ENCODE measurements around the gene CACUL1. TPM values are rescaled to one million over a fixed set of nuclear protein-coding genes. Genes with fewer than 3 reads are reported as not detected.

The CACUL1 gene
- total RNA-seq, 1 experiment from 2014 or later = 24.8 TPM

DNA sequence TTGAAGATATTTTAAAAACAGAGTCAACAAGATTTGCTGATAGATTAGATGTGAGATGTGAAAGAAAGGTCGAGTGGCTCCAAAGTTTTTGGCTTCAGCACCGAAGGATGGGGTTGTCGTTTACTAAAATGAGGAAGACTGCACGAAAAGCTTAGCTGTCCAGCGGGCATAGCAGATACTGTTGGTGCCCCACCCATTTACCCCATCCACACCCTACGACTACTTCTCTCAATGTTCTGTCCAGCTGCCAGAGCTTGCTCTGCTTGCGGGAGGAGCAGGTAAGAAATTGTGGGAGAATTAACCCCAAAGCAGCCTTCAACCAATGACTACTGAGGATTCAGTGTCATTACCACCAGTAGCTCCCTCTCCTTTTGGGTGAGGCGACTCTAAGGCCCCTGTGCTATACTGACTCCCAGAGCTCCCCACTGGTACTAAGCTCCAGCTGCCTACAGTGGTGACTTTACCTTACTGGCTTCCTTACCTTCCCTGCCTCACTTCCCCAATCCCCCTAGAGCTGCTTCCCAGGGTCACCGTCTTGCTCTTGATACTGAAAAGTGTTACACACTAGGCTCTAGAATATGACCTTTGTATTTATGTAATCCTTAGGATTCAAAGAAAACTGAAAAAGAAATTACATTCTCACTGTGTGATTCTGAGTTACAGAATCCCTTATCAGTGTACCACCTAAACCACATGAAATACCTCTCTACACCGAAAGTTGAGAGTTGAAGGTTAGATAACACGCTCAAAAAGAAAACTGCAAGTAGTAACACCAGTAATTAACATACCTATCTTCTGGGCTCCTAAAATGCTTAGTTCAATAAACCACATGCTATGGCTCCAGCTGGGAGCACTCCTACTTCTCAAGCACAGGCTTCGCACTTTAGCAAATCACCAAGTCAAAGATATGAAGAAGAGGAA lies 22.3 kb downstream of the CACUL1 start:
- DNase-seq (ENCODE audit: low read depth) = no peak

DNA sequence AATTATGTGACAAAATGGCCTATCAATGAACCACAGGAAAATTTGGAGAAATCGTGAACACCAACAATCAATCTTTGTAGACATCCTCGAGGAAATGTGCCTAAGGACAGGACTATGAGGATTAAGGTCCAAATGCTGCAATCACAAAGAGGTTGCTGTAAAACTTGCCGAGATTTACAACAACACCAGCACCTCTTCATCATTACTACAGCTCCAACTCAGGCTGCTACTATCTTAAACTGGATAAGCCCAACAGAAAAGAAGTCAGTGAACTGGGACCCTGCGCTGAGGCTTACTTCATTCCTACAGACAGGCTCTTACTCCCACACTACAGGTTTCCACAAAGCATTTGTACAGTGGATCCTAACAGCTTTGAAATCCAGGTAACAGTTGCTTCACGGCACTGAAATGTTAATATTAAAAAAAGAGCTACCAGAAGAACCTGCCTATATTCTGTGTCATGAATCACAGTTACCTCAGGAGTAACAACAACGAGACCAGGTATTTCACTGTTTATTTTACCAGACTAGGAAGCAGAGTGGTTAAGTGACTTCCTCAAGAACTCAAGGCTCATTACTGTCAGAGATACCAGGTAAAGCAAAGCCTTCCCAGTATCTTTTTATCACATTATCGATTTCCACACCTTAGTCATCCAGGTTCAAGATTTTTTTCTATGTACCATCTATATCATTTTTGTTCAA lies 23.9 kb downstream of the CACUL1 start:
- no peak for DNase-seq (ENCODE audit: low read depth)

DNA sequence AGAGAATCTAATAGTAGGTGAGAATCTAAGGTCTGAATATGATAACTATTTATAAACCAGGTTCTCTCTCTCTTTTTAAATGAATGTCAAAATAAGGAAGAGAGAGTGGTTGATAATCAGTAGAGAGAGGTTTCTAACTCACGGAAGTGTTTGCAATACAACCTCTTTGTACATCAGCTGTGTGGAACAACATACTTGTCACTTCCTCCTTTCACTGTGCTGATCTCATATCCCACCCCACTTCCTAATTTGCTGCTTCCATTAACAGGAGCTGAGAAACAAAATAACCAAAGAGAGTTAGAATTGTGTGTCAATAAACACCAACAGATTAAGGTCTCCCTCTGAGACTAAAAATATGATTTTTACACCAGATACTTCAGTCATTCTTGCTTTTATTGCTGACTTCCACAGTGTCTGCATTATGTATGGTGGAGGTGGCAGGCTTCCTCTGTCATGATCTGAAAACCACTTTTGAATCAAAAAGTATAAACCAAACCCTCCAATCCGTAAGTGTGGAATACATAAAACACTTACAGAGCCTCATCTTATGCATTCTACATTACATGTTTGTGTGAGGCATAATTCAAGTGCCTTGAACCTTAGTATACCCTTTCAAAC lies 25.0 kb downstream of the CACUL1 start:
- no peak for DNase-seq (ENCODE audit: low read depth)

DNA sequence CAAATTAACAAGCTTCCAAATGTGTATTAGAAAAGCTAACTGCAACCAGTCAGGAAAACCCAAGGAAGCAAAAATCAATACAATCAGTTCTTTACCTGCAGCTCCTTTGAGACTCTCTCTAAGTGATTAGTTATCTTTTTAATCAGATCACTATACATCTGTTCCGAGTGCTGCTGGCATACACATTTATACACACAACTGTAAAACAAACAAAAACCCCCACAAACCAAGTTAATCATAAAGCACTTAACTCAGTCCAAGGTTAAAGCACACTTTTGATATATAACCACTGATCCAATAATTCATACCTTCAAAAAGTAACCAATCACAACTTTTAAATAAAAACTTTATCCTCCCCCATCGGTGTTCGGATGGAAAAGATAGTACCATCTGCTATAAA lies 25.6 kb downstream of the CACUL1 start:
- no peak for DNase-seq (ENCODE audit: low read depth)

DNA sequence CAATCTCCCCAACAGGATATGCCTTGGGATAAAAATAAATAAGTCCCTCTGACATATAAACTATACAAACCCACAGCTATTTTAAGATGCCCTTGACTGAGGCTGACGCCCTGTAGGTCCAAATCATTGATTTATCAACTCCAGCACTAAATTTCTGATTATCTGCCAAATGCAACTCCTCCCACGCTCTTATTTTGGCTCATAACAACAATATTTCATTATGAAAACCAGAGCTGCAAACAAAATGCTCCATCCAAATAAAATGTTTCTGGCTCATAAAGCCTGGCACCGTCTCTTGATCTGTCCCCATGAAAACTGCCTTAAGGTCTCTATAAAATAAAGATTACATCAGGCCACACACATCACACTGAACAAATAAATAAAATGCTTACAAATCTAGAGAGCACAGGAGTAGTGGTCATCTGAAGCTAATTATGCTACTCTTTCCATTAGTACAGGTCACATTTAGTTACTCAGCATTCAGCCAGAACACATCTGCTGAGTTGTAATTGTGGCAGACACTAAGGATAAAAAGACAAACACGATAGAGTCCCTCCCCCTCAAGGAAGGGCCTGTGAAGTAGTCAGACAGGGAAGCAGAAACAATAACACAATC lies 28.8 kb downstream of the CACUL1 start:
- no peak for DNase-seq (ENCODE audit: low read depth)

DNA sequence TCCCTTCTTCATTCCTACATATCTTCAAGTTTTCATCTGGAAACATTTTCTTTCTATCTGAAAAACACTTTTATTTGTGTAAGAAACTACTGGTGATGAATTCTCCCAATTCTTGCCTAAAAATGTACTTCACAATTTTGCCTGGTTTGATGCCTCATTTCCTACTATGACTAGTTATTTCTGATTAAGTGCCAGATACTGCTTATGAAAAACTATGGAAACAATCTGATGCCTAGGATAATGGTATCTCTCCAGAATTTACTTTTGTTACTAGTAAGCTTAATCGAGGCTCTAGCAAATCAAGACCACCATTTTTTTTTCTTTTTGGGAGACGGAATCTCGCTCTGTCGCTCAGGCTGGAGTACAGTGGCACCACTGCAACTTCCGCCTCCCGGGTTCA lies 31.3 kb downstream of the CACUL1 start:
- DNase-seq (ENCODE audit: low read depth) = peak; percentile 14

DNA sequence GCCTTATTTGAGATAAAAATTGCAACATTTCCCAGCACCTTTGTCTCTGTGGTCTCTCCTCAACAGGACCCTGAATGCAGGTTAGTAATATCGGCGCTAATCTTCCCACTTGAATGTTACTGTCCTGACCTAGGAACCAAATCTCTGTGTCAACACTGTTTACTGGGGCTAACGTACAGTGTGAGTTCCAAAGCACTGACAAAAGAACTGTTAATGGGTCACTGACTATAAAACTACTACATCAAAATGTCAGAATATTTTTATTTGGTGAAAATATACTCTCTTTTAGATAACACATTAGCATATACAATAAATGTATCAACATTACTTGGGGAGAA lies 33.3 kb downstream of the CACUL1 start:
- no peak for DNase-seq (ENCODE audit: low read depth)

DNA sequence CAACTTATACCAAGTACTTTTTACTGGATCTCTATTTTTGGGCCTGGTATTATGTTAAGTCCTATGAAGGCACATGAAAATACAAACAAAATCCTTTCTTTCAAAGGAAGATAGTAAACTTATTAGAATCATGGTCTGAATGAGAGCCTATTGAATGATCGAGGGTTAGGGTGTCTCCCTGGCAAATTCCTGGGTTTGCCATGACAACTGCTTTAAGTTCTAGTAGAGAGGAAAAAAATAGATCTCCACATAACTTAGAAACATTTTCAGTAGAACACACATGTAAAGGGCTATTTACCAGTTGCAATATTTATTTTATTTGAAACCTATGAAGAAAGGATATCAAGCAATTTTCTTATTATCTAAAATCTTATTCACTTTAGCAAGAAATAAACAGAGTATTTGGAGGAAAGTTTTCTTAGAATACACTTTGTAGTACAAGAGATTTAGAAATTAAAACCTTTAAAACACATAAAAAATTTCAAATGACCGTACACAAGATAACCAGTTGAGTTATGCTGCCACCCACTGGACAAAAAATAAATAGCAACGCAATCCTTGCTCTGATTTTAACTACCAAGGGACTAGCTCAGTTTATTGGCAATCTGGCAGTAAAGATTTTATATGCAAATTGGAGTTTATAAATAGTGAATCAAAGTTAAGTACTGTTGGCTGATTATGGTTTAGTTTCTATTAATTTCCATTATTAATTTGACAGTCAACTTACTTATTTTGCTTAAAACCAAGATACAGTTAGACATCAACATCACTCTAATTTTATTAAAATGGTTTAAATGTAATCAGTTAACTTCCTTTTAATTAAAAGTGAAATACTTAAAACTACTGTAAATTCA lies 33.9 kb downstream of the CACUL1 start:
- peak; percentile 46 for DNase-seq (ENCODE audit: low read depth)

DNA sequence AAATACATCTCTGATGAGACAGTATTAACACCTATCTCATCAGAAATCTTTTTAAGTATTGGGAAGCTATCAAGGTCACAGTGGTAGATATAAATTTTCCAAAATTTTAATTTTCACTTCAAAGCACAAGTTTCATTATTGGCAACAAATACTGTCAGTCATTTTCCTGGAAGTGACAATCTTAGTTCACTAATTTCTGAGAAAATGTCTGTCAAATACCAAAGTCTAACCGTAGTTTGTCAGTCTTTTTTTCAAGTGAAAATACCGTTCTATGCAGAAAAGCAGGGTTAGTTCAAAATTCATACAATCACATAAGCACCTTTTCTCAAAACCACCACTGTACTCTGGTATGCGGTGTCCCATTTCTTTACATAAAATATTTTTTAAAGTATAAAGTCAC lies 40.4 kb downstream of the CACUL1 start:
- no peak for DNase-seq (ENCODE audit: low read depth)

DNA sequence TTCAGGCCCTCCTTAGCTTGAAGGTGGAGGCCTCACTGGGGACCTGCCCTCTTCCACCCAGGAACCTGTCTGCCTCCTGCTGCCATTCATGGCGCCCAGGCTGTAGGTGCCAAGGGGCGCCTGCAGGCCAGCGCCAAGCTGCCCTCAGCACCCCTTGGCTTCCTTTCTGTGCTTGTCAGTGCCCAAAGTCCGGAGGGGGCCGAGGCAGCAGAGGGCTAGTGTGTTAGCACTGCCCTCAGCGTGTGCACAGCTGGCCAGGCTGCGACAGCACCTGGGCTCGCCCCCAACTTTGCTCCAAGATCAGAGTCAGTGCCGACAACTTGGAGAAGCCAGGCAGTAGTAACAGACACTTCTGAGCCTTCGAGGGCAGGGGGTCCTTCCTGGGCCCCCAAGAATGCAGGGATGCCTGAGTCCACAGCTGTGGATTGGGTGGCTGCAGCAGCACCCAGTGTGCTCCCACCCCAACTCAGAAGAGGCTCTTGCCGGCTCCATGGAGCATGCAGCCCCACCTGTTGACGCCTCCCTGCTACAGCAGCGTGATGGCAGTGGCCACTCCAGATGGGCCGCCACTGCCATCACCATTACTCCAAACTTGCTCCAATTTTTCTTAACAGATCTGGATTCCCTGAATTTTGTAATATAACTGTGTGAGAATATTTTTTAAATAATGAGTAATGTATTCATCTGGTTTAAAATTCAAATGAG lies 41.7 kb downstream of the CACUL1 start:
- DNase-seq (ENCODE audit: low read depth) = no peak

DNA sequence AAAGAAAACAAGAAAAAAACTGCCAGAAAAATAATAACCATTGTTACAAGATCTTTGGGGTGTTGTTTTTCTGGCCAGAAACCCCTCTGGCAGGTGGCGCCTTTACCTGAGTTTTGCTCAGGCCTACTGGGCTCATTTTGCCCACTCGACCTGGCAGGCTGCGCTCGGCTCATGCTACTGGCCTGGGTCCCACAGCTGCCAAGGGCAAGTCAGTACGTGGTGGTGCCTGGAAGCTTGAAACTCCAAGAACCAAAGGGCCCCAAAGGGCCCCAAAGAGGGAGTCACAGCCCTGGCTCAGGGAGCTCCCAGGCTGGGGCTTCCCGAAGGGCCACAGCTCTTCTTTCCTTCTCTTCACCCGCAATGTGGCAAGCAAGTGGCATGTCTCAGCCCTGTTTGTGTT lies 42.7 kb downstream of the CACUL1 start:
- DNase-seq (ENCODE audit: low read depth) = no peak

DNA sequence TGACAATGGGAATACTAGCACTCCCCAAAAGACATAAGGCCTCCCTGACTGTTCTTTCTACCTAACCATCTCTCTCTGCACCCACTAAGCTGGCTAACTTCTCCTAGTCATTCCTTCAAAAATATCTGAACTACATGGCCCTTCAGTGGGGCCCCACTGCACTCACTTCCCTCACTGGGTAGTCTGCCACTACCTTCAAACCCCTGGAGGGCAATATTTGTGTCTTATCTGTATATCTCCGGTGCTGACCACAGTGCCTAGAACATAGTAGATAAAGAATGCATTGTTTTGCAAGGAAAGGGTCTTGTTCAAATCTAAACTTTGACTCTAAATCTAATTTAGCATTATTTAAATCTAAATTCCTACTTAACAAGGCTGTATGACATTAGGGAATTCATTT lies 44.3 kb downstream of the CACUL1 start:
- no peak for DNase-seq (ENCODE audit: low read depth)

DNA sequence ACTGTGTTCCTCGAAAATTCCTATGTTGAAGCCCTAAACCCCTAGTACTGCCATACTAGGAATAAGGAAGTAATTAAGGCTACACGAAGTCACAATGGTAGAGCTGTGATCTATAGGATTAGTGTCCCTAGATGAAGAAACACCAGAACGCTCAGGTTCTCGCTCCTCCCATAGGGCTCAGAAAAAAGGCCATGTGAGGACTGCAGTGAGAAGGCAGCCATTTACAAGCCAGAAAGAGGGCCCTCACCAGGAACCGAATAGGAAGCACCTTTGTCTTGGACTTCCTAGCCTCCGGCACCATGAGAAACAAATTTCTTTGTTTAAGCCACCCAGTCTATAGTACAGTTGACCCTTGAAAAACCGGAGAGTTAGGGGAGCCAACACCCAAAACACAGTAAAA lies 46.2 kb downstream of the CACUL1 start:
- no peak for DNase-seq (ENCODE audit: low read depth)

DNA sequence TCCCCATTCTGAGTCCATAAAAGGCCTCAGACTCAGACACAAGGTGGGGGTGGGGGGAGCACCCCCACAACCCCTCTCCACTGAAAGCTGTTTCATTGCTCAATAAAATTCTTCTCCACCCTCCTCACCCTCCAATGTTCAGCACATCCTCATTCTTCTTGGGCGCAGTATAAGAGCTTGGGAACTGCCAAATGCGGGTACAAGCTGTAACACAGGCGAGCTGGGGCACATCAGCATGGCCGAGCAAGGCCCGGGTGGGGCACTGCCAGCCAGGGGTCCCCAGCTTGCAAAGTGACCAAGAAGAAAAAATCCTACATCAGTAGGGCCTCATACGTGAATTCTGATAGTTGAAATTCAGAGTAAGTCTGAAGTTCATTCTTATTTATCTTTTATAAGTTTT lies 50.1 kb downstream of the CACUL1 start:
- DNase-seq (ENCODE audit: low read depth) = no peak

DNA sequence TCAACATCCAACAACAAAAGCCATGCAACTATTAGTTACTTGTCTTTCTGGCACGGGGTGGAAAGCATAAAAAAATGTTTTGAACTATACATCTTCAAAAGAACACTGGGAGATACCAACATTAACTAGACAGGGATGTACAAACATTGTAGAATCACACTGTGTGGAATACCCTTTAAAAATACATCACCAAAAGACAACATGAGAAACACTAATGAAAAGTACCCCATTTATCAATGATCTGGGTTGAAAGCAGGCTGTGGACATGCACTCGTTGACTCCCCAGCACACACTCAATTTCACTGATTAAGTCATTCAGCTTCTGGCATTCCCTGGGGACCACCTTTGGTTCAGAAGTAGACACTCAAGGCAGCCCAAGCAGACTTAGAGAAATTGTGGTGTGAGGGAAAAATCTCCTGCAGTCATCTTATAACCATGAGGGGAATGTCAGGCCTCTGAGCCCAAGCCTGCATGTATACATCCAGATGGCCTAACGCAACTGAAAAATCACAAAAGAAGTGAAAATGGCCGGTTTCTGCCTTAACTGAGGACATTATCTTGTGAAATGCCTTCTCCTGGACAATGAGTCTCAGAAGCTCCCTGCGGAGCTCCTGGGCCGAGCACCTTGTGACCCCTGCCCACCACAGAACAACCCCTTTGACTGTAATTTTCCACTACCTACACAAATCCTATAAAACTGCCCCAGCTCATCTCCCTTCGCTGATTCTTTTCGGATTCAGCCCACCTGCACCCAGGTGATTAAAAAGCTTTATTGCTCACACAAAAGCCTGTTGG lies 53.0 kb downstream of the CACUL1 start:
- no peak for DNase-seq (ENCODE audit: low read depth)

DNA sequence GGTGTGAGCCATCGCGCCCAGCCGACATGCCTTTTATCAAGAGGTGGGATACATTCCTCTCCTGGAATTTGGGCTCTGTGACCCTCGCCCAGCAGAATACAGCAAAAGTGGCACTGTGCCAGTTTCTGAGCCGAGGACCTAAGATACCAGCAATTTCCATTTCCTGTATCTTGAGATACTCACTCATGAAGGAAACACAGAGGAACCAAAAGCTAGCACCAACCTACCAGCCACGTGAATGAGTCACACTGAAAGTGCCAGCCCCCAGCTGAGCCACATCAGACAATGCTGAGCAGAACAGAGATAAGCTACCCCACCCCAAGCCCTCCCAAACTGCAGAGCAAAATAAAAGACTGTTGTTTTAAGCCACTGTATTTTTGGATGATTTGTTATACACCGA lies 56.3 kb downstream of the CACUL1 start:
- DNase-seq (ENCODE audit: low read depth) = peak; percentile 51

DNA sequence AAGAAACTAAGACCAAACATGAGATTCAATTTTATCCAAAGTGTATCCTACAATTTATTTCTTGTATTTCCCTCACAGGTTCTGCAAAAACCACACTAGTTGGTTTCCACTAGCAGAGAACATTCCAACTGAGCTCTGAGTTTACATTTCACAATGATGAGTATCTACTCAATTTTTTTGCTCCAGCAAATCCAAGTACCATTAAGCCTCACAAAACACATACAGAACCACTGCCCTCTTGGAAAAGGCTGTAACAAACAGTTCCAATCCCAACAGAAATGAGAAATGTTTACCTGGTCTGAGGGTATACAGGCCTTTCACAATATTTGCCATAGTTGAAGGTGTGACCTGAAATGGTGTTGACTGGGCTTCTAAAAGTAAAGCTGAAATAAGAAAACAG lies 59.9 kb downstream of the CACUL1 start:
- peak; percentile 19 for DNase-seq (ENCODE audit: low read depth)

DNA sequence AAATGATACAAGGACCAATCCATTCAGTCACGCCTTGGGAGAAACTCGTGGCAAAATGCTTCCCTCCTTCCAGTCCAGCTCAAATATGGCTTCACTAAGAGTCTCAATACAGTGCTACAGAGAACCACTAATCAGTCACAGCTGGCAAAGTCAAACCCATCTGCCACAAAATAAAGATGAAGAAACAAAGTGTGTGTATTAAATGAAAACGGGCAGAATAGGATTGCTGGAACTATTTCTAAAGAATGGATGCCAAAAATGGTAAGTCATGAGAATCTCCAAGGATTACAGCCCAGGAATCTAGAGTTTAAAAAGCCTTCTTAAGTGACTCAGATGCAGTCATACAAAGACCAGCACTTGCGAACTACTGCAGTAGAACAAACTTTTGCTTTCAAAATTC lies 61.9 kb downstream of the CACUL1 start:
- DNase-seq (ENCODE audit: low read depth) = peak; percentile 88

DNA sequence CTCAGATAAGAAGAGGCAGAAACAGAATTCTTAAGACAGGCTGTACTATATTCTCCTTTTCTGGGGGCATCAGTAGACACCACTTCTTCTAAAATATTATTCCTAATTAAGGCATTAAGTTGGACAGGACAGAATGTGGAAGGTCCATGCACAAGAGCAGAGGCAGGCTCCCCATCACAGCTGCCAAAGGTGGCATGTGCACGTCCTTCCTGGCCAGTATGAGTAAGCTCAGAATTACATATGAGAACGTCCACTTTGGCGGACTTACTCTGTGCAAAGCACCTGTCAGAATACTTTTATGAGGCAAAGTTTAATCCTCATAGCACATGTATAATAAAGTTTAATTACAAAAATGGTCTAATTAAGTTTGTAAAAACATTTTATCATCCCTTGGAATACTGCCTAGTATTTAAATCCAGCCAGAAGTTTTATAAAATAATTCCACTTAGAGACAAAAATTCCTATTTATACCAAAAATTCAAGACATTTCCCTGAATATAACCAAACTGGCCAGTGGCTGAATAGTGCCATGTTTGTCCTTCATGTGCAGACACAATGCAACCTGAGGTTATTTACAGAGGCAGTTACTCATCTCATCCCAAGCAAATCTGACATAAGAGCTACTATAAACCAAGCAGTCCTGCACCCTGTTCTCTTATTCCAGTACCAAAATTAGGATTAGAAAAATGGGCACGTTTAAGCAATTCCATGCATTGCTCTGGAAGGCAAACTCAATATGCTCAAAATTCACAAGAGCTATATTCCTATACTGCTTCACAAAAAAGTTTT lies 65.5 kb downstream of the CACUL1 start:
- no peak for DNase-seq (ENCODE audit: low read depth)
